HepG2 (cell line): ENCODE results near the gene PARP6. TPM values are rescaled to one million over a fixed set of nuclear protein-coding genes. Genes with fewer than 3 reads are reported as not detected.

Experiments
- NCOA1 ChIP-seq: sonication (generic); formaldehyde crosslinking; IDR thresholded peaks from 2 replicates; pipeline ENCODE4 v1.9.0; 2021; ENCODE audit warnings: missing genetic modification reagents
- NCOA2 ChIP-seq: sonication (generic); formaldehyde crosslinking; IDR thresholded peaks from 2 replicates; pipeline ENCODE4 v1.8.0; 2022; ENCODE audit warnings: inconsistent platforms
- NFAT5 ChIP-seq: sonication (generic); formaldehyde crosslinking; IDR thresholded peaks from 2 replicates; pipeline ENCODE4 v1.4.0; 2020; ENCODE audit warnings: missing genetic modification reagents
- NFYB ChIP-seq: sonication (generic); formaldehyde crosslinking; IDR thresholded peaks from 2 replicates; pipeline ENCODE4 v1.4.0; 2020; ENCODE audit warnings: missing genetic modification reagents
- SOX5 ChIP-seq: IDR thresholded peaks from 2 replicates; pipeline ENCODE4 v1.6.1; 2016; ENCODE audit warnings: borderline replicate concordance
- SP4 ChIP-seq: sonication (generic); formaldehyde crosslinking; IDR thresholded peaks from 2 replicates; pipeline ENCODE4 v1.8.1; 2023; ENCODE audit warnings: mild to moderate bottlenecking, missing genetic modification reagents
- SUZ12 ChIP-seq: fragments of 150-350 bp; IDR thresholded peaks from 2 replicates; pipeline ENCODE4 v1.6.1; 2014; ENCODE audit warnings: low read depth, low read length
- TEAD2 ChIP-seq: sonication (generic); formaldehyde crosslinking; IDR thresholded peaks from 2 replicates; pipeline ENCODE4 v1.9.0; 2021; ENCODE audit warnings: missing genetic modification reagents
- TRIM22 ChIP-seq: fragments of 450-650 bp; IDR thresholded peaks from 2 replicates; pipeline ENCODE4 v1.6.1; 2017
- XBP1 ChIP-seq: sonication (generic); formaldehyde crosslinking; IDR thresholded peaks from 2 replicates; pipeline ENCODE4 v1.5.0; 2020; ENCODE audit warnings: missing genetic modification reagents
- XRCC5 ChIP-seq: fragments of 200-400 bp; formaldehyde crosslinking; optimal IDR thresholded peaks from 2 replicates; pipeline ENCODE3; 2017; ENCODE audit warnings: mild to moderate bottlenecking, low read length
- ZBED4 ChIP-seq: sonication (generic); formaldehyde crosslinking; IDR thresholded peaks from 2 replicates; pipeline ENCODE4 v1.4.0; 2020; ENCODE audit warnings: missing genetic modification reagents, borderline replicate concordance
- ZEB1 ChIP-seq: IDR thresholded peaks from 2 replicates; pipeline ENCODE4 v1.6.1; 2012; ENCODE audit warnings: mild to moderate bottlenecking, low read depth, inconsistent platforms; ENCODE audit not compliant: insufficient replicate concordance
- ZNF550 ChIP-seq: sonication (generic); formaldehyde crosslinking; IDR thresholded peaks from 2 replicates; pipeline ENCODE4 v1.4.0; 2020; ENCODE audit warnings: mild to moderate bottlenecking, missing genetic modification reagents, borderline replicate concordance
- ZNF563 ChIP-seq: sonication (generic); formaldehyde crosslinking; IDR thresholded peaks from 2 replicates; pipeline ENCODE4 v1.8.0; 2022; ENCODE audit warnings: mild to moderate bottlenecking, moderate library complexity, missing genetic modification reagents
- ZNF577 ChIP-seq: sonication (generic); formaldehyde crosslinking; IDR thresholded peaks from 2 replicates; pipeline ENCODE4 v1.4.0; 2020; ENCODE audit warnings: mild to moderate bottlenecking, low read depth, missing genetic modification reagents, borderline replicate concordance
- ZNF775 ChIP-seq: sonication (generic); formaldehyde crosslinking; IDR thresholded peaks from 2 replicates; pipeline ENCODE4 v1.4.0; 2020; ENCODE audit warnings: missing genetic modification reagents, mild to moderate bottlenecking, moderate library complexity, borderline replicate concordance
- polyA plus RNA-seq, 8 experiments: library from polyadenylated mRNA; depleted of rRNA in 3 of 8; stranded (reverse) in 7 of 8; unstranded in 1 of 8; fragments of >200 nt; fragmentation: Illumina TruSeq in 4 of 8; extraction: Trizol in 4 of 8; gene quantifications; 2 replicates each; pipeline versions ENCODE4 v1.2.1 to v1.2.3, GENCODE V29; 2011 to 2016; ENCODE audit warnings: low read depth in 4 of 8, missing spikeins in 1 of 8, mixed read lengths in 1 of 8; ENCODE audit not compliant: insufficient read depth in 1 of 8
- total RNA-seq, 5 experiments: library from RNA; depleted of rRNA; stranded (reverse); fragments of >200 nt; fragmentation: Illumina TruSeq; extraction: Trizol; gene quantifications; 2 replicates each; pipeline ENCODE4 v1.2.3, GENCODE V29; 2016; ENCODE audit warnings: low read depth in 1 of 5

The PARP6 gene
- total and polyA plus RNA-seq, 2 of the 13 experiments (the other 11 are each of a cell fraction or from before 2014, with no cell fraction given): 0.22 to 0.87 TPM

GRCh38 chr15:72198356-72199204 lies 73.8 kb downstream of the PARP6 start (continued):
- TF ChIP-seq SP4 (no peak), SUZ12 (no peak), ZNF775 (CRISPR knock-in tag) (no peak), NFYB (CRISPR knock-in tag) (no peak), TEAD2 (no peak), NFAT5 (CRISPR knock-in tag) (no peak), ZNF577 (CRISPR knock-in tag) (no peak), XRCC5 (no peak), ZBED4 (CRISPR knock-in tag) (no peak), TRIM22 (no peak), ZNF563 (CRISPR knock-in tag) (no peak), ZEB1 (peak; percentile 54), ZNF550 (CRISPR knock-in tag) (no peak), NCOA1 (CRISPR knock-in tag) (no peak), SOX5 (no peak), NCOA2 (CRISPR knock-in tag) (no peak), XBP1 (CRISPR knock-in tag) (no peak)
